K562 (cell line): ENCODE measurements around the gene HAND2. TPM values are rescaled to one million over a fixed set of nuclear protein-coding genes. Genes with fewer than 3 reads are reported as not detected.

Source experiments
- ATF2 ChIP-seq: sonication (generic); formaldehyde crosslinking; IDR thresholded peaks from 2 replicates; pipeline ENCODE4 v1.8.1; 2022; ENCODE audit warnings: missing genetic modification reagents
- GMEB1 ChIP-seq: fragments of 250-450 bp; sonication (Bioruptor Pico); IDR thresholded peaks from 2 replicates; pipeline ENCODE4 v1.4.0; 2020; ENCODE audit warnings: mild to moderate bottlenecking
- LEF1 ChIP-seq: fragments of 450-650 bp; IDR thresholded peaks from 2 replicates; pipeline ENCODE4 v1.6.1; 2016; ENCODE audit warnings: mild to moderate bottlenecking
- POLR2AphosphoS5 ChIP-seq: IDR thresholded peaks from 2 replicates; pipeline ENCODE4 v1.6.1; 2011; ENCODE audit warnings: mild to moderate bottlenecking, low read depth, low read length, moderate library complexity; ENCODE audit not compliant: control insufficient read depth, insufficient read depth
- PTRF ChIP-seq: fragments of 450-650 bp; IDR thresholded peaks from 2 replicates; pipeline ENCODE4 v1.6.1; 2016; ENCODE audit warnings: mild to moderate bottlenecking, missing genetic modification characterization, missing compliant biosample characterization
- ZNF263 ChIP-seq: sonication (generic); formaldehyde crosslinking; IDR thresholded peaks from 2 replicates; pipeline ENCODE4 v1.8.0; 2022; ENCODE audit warnings: mild to moderate bottlenecking, missing genetic modification reagents, borderline replicate concordance
- polyA plus RNA-seq, 8 experiments: library from polyadenylated mRNA; depleted of rRNA in 4 of 8; stranded (reverse) in 5 of 8; unstranded in 3 of 8; fragments of >200 nt; fragmentation: Nextera tagmentation in 2 of 8; fragmentation: Illumina TruSeq in 1 of 8; extraction: Ambion mirVana in 2 of 8; extraction: Trizol in 1 of 8; gene quantifications; 2 replicates each; pipeline versions ENCODE4 v1.2.1 to v1.2.3, GENCODE V29; 2011 to 2014; ENCODE audit warnings: inconsistent platforms in 1 of 8, missing spikeins in 1 of 8
- total RNA-seq, 7 experiments: library from RNA; depleted of rRNA in 6 of 7; stranded (reverse); fragments of >200 nt in 6 of 7; fragmentation: Illumina TruSeq in 2 of 7; extraction: Trizol in 2 of 7; gene quantifications; 2 replicates each; pipeline versions ENCODE4 v1.2.1 to v1.2.3, GENCODE V29; 2011 to 2021; ENCODE audit warnings: low replicate concordance in 1 of 7

HAND2 gene
- total and polyA plus RNA-seq, 9 of the 15 experiments (the other 6 are each of a cell fraction or from before 2014, with no cell fraction given), result 1.7 to 12.8 (median 4.9) TPM

- no peak for TF ChIP-seq GMEB1 (CRISPR knock-in tag)
- TF ChIP-seq LEF1, result no peak
- TF ChIP-seq PTRF, result no peak
- TF ChIP-seq ATF2 (CRISPR knock-in tag), result no peak
- no peak for TF ChIP-seq POLR2AphosphoS5
- TF ChIP-seq ZNF263 (CRISPR knock-in tag), result no peak
- TF ChIP-seq, all 486 proteins: peak for 0
Observed at GRCh38 chr4:173519111-173520101, 10.6 kb downstream of the HAND2 start (continued).
